Suppressor macrophage treated with lipopolysaccharide for 1 hour (primary cell): Measurements from ENCODE around the gene SLC25A45.
A peak's percentile ranks its signal among the peaks of the same experiment; 100 is the strongest.

Source experiments
- DNase-seq, 3 donors: peaks; one replicate each; pipeline ENCODE4 v3.0.0-alpha.2; 2020 to 2022

SLC25A45 gene, protein sequence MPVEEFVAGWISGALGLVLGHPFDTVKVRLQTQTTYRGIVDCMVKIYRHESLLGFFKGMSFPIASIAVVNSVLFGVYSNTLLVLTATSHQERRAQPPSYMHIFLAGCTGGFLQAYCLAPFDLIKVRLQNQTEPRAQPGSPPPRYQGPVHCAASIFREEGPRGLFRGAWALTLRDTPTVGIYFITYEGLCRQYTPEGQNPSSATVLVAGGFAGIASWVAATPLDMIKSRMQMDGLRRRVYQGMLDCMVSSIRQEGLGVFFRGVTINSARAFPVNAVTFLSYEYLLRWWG

DNA sequence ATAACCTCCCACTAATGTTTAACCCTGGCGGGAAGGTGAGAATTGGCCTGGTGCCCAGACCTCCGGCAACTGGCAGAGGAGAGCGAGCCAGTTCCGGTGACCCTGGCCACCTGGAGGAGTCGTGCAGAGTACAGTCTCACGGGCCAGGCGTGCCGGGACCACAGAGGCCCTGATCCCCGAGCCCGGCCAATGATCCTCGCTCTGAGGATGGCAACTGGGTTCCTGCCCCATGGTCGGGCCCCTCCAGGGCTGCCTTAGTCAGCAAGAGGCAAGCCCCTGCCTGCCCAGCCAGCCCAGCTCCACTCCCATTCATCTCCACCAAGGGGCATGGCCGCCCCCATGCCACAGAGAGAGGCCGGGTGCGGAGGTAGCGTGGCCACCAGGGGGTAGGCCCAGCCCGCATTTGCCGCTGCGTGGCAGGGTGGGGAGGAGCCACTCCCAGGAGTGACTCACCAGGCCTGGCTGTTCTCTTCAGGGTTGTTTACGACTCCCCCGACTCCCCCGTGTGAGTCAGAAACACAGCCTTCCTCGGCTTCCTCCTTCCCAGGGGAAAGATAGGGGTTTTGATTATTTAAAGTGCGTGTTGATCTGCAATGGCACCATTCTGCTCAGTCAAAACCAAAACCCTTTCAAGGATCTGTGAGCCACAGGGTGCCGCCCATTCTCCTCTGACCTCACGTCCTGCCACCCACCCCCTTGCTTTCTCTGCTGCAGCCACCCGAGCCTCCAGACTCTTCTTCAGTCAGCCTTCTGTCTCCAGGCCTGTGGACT lies at the start of gene SLC25A45:
Gene SLC25A45, minus strand, starts transcription at position 614 of the 771 bp plus-strand sequence. CDS start 695 bp downstream, outside the sequence.
- DNase-seq: peak; percentile 97 to 100 (median 97)

- DNase-seq: peak; percentile 38 to 70 (median 42)
These were observed 49.1 kb upstream of the SLC25A45 start for GRCh38 chr11:65431451-65432099.

- peak; percentile 47 to 67 (median 54) for DNase-seq
These were observed 48.2 kb upstream of the SLC25A45 start for GRCh38 chr11:65430406-65431217.

GRCh38 chr11:65429724-65430405 lies 47.4 kb upstream of the SLC25A45 start:
- DNase-seq: peak; percentile 56 to 63 (median 61)

- peak; percentile 62 to 76 (median 63) for DNase-seq
These were observed 46.7 kb upstream of the SLC25A45 start for GRCh38 chr11:65429068-65429681.

- DNase-seq: peak in 1 of 3 donors; percentile 57
These were observed 46.2 kb upstream of the SLC25A45 start for GRCh38 chr11:65428578-65429067.

- DNase-seq: peak; percentile 58 to 71 (median 61)
These were observed 45.5 kb upstream of the SLC25A45 start for GRCh38 chr11:65427691-65428577.

DNA sequence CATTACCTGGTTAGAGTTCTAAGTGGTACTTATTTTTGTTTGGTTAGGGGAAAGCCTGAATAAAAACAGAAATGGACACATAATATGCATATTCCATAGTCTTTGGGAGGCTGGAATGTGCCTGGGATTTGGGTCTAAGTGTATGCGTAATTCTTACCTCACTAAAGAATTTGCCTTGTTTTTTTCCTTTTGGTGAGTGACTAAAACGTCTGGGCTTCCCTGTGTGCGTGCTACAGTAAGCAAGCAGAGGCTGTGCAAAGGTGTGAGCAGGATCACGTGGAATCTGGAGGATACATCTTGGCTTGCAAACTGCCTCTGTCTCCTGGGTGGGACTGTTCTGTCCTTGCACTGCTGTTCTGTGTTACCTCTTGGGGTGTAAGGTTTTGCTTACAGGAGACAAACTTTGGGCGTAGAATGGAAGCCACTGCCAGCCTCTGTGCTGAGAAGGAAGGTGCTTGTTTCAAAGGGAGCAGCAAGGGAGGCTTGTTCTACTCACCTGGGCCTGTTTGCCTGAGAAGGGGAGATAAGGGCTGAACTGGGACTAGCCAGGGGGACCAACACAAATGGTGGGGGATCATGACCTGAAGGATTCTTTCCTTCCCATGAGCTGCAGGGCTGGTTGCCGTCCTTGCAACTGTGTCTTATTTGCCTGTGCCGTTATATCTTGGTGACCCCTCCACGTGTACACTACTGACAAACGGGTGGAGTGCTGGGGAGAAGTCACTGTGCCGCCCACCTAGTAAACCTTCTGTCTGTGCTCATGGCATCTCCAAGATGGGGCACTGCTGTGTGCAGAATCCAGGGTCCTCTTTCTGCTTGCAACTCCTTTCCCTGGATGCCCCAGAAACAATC lies 44.6 kb upstream of the SLC25A45 start:
- peak; percentile 66 to 75 (median 68) for DNase-seq

GRCh38 chr11:65425971-65426838 lies 43.8 kb upstream of the SLC25A45 start:
- peak; percentile 77 to 97 (median 96) for DNase-seq

GRCh38 chr11:65425105-65425970 lies 42.9 kb upstream of the SLC25A45 start:
- DNase-seq: peak; percentile 91 to 95 (median 92)

GRCh38 chr11:65424205-65425104 lies 42.0 kb upstream of the SLC25A45 start:
- peak; percentile 35 to 83 (median 79) for DNase-seq

DNA sequence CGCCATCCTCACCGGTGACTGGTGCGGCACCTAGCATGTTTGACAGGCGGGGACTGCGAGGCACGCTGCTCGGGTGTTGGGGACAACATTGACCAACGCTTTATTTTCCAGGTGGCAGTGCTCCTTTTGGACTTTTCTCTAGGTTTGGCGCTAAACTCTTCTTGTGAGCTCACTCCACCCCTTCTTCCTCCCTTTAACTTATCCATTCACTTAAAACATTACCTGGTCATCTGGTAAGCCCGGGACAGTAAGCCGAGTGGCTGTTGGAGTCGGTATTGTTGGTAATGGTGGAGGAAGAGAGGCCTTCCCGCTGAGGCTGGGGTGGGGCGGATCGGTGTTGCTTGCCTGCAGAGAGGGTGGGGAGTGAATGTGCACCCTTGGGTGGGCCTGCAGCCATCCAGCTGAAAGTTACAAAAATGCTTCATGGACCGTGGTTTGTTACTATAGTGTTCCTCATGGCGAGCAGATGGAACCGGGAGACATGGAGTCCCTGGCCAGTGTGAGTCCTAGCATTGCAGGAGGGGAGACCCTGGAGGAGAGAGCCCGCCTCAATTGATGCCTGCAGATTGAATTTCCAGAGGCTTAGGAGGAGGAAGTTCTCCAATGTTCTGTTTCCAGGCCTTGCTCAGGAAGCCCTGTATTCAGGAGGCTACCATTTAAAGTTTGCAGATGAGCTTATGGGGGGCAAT lies 41.2 kb upstream of the SLC25A45 start:
- DNase-seq: peak; percentile 38 to 55 (median 48)

- peak; percentile 96 to 97 (median 96) for DNase-seq
These were observed 40.4 kb upstream of the SLC25A45 start, which contains the start of gene NEAT1 for GRCh38 chr11:65422633-65423515. NEAT1 (plus strand) TSS chr11:65422798.
